ENCODE data around the gene SLC44A5.

DNA sequence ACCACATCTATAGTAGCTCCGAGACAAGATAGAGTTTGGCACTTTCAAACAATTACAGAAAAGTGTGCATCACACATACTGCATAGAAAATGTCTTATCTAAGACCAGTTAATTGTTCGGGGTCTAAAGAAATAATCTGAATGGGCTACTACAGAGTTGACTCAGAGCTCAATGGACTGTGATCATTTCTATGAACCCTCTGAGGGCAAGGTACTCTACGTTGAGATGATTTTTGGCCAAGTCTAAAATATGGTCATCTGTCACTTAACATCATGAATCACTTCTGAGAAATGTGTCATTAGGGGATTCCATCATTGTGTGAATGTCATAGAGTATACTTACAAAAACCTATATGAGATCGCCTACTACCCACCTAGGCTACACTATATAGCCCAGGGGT lies 123.5 kb downstream of the SLC44A5 start:
- no peak for TF ChIP-seq POLR2AphosphoS5 (IDR thresholded peaks at IDR 0.05; ENCODE audit: insufficient read depth in 1 of 2, low read depth in 1 of 2)
- TF ChIP-seq, protein P1, sequence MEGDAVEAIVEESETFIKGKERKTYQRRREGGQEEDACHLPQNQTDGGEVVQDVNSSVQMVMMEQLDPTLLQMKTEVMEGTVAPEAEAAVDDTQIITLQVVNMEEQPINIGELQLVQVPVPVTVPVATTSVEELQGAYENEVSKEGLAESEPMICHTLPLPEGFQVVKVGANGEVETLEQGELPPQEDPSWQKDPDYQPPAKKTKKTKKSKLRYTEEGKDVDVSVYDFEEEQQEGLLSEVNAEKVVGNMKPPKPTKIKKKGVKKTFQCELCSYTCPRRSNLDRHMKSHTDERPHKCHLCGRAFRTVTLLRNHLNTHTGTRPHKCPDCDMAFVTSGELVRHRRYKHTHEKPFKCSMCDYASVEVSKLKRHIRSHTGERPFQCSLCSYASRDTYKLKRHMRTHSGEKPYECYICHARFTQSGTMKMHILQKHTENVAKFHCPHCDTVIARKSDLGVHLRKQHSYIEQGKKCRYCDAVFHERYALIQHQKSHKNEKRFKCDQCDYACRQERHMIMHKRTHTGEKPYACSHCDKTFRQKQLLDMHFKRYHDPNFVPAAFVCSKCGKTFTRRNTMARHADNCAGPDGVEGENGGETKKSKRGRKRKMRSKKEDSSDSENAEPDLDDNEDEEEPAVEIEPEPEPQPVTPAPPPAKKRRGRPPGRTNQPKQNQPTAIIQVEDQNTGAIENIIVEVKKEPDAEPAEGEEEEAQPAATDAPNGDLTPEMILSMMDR (IDR thresholded peaks at IDR 0.05) = no peak
